ENCODE measurements around the gene NCKAP1. TPM values are rescaled to one million over a fixed set of nuclear protein-coding genes. Genes with fewer than 3 reads are reported as not detected.

Gene NCKAP1
- total and polyA plus RNA-seq, 4 donors = 16.1 to 64.2 (median 24.4) TPM

DNA sequence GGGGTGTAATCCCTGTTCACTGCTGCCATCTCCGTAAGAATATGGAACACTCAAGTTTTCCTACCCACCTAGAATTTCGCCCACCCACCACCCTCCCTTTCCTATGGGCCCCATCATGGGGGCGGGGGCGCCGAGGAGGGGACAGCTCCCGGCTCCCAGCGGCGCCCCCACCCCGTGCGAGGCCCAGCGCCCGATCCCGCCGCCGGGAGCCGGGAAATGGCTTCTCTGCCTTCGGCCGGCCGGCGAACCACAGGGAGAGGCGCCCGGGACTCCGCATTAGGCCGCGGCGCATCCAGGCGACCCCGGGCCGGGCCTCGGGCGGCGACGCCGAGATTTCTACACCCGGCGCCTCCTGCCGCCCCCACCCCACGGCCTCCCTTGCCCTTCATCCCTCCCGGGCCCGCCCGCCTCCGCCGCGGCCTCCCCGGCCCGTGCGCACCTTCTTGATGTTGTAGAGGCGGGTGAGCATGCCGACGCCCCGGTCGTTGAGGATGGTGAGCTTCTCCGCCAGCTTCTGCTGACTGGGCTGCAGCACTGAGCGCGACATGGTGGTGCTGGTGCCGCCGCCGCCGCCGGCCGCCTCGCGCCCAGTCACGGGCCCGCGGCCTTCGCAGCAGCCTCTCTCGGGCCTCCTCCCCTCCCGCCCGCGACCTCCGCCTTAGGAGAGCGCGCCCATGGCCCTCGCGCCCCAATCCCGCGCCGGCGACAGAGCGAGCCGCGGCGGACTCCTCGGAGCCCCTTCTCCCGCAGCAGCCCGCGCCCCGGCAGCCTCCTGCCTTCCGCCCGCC, 510 bp downstream of the NCKAP1 start:
- peak overlapping the region; percentile 80 to 89 (median 86) for H3K4me3 ChIP-seq (ENCODE audit: low read depth in 1 of 3, low read length in 3 of 3)
- peaks cover 2 to 30% (median 20%) of the 10 kb centered on the region in 4 donors for H3K4me1 ChIP-seq (ENCODE audit: control insufficient read depth in 4 of 4, insufficient read depth in 4 of 4, low read length in 3 of 4)
- H3K27me3 ChIP-seq (ENCODE audit: control insufficient read depth in 4 of 4, insufficient read depth in 4 of 4, low read length in 3 of 4) = no peaks in the 10 kb centered on the region
- TF ChIP-seq, protein P1, sequence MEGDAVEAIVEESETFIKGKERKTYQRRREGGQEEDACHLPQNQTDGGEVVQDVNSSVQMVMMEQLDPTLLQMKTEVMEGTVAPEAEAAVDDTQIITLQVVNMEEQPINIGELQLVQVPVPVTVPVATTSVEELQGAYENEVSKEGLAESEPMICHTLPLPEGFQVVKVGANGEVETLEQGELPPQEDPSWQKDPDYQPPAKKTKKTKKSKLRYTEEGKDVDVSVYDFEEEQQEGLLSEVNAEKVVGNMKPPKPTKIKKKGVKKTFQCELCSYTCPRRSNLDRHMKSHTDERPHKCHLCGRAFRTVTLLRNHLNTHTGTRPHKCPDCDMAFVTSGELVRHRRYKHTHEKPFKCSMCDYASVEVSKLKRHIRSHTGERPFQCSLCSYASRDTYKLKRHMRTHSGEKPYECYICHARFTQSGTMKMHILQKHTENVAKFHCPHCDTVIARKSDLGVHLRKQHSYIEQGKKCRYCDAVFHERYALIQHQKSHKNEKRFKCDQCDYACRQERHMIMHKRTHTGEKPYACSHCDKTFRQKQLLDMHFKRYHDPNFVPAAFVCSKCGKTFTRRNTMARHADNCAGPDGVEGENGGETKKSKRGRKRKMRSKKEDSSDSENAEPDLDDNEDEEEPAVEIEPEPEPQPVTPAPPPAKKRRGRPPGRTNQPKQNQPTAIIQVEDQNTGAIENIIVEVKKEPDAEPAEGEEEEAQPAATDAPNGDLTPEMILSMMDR (IDR thresholded peaks at IDR 0.05; ENCODE audit: low read depth, low read length, missing input control) = no peak
- TF ChIP-seq EGR1 (IDR thresholded peaks at IDR 0.05; ENCODE audit: low read depth in 2 of 2) = no peak
- TF ChIP-seq, protein P2, sequence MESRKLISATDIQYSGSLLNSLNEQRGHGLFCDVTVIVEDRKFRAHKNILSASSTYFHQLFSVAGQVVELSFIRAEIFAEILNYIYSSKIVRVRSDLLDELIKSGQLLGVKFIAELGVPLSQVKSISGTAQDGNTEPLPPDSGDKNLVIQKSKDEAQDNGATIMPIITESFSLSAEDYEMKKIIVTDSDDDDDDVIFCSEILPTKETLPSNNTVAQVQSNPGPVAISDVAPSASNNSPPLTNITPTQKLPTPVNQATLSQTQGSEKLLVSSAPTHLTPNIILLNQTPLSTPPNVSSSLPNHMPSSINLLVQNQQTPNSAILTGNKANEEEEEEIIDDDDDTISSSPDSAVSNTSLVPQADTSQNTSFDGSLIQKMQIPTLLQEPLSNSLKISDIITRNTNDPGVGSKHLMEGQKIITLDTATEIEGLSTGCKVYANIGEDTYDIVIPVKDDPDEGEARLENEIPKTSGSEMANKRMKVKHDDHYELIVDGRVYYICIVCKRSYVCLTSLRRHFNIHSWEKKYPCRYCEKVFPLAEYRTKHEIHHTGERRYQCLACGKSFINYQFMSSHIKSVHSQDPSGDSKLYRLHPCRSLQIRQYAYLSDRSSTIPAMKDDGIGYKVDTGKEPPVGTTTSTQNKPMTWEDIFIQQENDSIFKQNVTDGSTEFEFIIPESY (IDR thresholded peaks at IDR 0.05) = no peak
- TF ChIP-seq TAF1 (conservative IDR thresholded peaks at IDR 0.05) = no peak
- no peak for TF ChIP-seq RXRA (IDR thresholded peaks at IDR 0.05)
- no peak for TF ChIP-seq GABPA (IDR thresholded peaks at IDR 0.05 in 1 of 2, conservative IDR thresholded peaks at IDR 0.05 in 1 of 2)
- TF ChIP-seq HNF4A (conservative IDR thresholded peaks at IDR 0.05) = no peak
- no peak for TF ChIP-seq FOXA2 (IDR thresholded peaks at IDR 0.05)
- TF ChIP-seq, protein P3, sequence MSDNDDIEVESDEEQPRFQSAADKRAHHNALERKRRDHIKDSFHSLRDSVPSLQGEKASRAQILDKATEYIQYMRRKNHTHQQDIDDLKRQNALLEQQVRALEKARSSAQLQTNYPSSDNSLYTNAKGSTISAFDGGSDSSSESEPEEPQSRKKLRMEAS (IDR thresholded peaks at IDR 0.05) = no peak
- TF ChIP-seq JUND (IDR thresholded peaks at IDR 0.05) = no peak
- no peak for TF ChIP-seq NR2F2 (IDR thresholded peaks at IDR 0.05)
- no peak for TF ChIP-seq SP1 (IDR thresholded peaks at IDR 0.05)
- no peak for TF ChIP-seq FOXA1 (IDR thresholded peaks at IDR 0.05)
- TF ChIP-seq, protein P4, sequence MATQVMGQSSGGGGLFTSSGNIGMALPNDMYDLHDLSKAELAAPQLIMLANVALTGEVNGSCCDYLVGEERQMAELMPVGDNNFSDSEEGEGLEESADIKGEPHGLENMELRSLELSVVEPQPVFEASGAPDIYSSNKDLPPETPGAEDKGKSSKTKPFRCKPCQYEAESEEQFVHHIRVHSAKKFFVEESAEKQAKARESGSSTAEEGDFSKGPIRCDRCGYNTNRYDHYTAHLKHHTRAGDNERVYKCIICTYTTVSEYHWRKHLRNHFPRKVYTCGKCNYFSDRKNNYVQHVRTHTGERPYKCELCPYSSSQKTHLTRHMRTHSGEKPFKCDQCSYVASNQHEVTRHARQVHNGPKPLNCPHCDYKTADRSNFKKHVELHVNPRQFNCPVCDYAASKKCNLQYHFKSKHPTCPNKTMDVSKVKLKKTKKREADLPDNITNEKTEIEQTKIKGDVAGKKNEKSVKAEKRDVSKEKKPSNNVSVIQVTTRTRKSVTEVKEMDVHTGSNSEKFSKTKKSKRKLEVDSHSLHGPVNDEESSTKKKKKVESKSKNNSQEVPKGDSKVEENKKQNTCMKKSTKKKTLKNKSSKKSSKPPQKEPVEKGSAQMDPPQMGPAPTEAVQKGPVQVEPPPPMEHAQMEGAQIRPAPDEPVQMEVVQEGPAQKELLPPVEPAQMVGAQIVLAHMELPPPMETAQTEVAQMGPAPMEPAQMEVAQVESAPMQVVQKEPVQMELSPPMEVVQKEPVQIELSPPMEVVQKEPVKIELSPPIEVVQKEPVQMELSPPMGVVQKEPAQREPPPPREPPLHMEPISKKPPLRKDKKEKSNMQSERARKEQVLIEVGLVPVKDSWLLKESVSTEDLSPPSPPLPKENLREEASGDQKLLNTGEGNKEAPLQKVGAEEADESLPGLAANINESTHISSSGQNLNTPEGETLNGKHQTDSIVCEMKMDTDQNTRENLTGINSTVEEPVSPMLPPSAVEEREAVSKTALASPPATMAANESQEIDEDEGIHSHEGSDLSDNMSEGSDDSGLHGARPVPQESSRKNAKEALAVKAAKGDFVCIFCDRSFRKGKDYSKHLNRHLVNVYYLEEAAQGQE (IDR thresholded peaks at IDR 0.05) = no peak
- TF ChIP-seq YY1 (IDR thresholded peaks at IDR 0.05) = no peak
- no peak for TF ChIP-seq RAD21 (IDR thresholded peaks at IDR 0.05)
- TF ChIP-seq HNF4G (IDR thresholded peaks at IDR 0.05) = no peak
- TF ChIP-seq, protein P5, sequence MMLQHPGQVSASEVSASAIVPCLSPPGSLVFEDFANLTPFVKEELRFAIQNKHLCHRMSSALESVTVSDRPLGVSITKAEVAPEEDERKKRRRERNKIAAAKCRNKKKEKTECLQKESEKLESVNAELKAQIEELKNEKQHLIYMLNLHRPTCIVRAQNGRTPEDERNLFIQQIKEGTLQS (IDR thresholded peaks at IDR 0.05) = no peak
- under 1% methylated on average over 91 of the region's 91 CpGs for WGBS
- H3K27ac ChIP-seq (ENCODE audit: low read depth in 1 of 2, low read length in 2 of 2) = peak overlapping the region; percentile 97
- H3K9ac ChIP-seq (ENCODE audit: low read depth in 1 of 2, low read length in 2 of 2) = peak overlapping the region; percentile 64 to 94
- DNase-seq (ENCODE audit: low spot score) = no peak
- no peaks in the 10 kb centered on the region for H3K9me3 ChIP-seq (ENCODE audit: control insufficient read depth in 4 of 4, low read length in 3 of 4)
- no peaks in the 10 kb centered on the region for H3K36me3 ChIP-seq (ENCODE audit: control insufficient read depth in 4 of 4, insufficient read depth in 3 of 4, low read depth in 1 of 4, low read length in 3 of 4)

All from liver (tissue), 9 donors.